Astrocyte (in vitro differentiated cells and primary cell): Measurements from ENCODE around the gene OPCML. TPM values are rescaled to one million over a fixed set of nuclear protein-coding genes. Genes with fewer than 3 reads are reported as not detected.

Source experiments
- DNase-seq: peaks from one replicate; pipeline ENCODE4 v3.0.0-alpha.2; 2010; ENCODE audit warnings: low read depth
- FAIRE-seq: peaks from 2 replicates; lab custom pipeline; 2011; peaks lifted over from hg19 to GRCh38; lab: Jason Lieb, UNC
- H2AFZ ChIP-seq: 2 replicates; pipeline ENCODE4 v1.6.0; 2012; ENCODE audit warnings: low read depth, low read length, inconsistent platforms
- H3K27ac ChIP-seq: 2 replicates; pipeline ENCODE4 v1.5.1; 2011; ENCODE audit warnings: low read depth, low read length, inconsistent platforms
- H3K27me3 ChIP-seq: 2 replicates; pipeline ENCODE4 v1.6.0; 2011; ENCODE audit warnings: low read length, inconsistent platforms; ENCODE audit not compliant: insufficient read depth
- H3K36me3 ChIP-seq: 2 replicates; pipeline ENCODE4 v1.5.1; 2011; ENCODE audit warnings: low read length, inconsistent platforms; ENCODE audit not compliant: insufficient read depth
- H3K4me1 ChIP-seq: 2 replicates; pipeline ENCODE4 v1.5.1; 2011; ENCODE audit warnings: low read length, inconsistent platforms; ENCODE audit not compliant: insufficient read depth
- H3K4me2 ChIP-seq: 2 replicates; pipeline ENCODE4 v1.6.0; 2012; ENCODE audit warnings: low read length, inconsistent platforms
- H3K4me3 ChIP-seq: 2 replicates; pipeline ENCODE4 v1.5.1; 2011; ENCODE audit warnings: low read depth, mild to moderate bottlenecking, low read length, inconsistent platforms; ENCODE audit not compliant: insufficient read depth
- H3K79me2 ChIP-seq: 2 replicates; pipeline ENCODE4 v1.6.0; 2012; ENCODE audit warnings: mild to moderate bottlenecking, low read length, inconsistent platforms; ENCODE audit not compliant: insufficient read depth
- H3K9ac ChIP-seq: 2 replicates; pipeline ENCODE4 v1.6.0; 2012; ENCODE audit warnings: mild to moderate bottlenecking, low read length, inconsistent platforms
- H3K9me3 ChIP-seq: 2 replicates; pipeline ENCODE4 v1.5.1; 2012; ENCODE audit warnings: low read depth, mild to moderate bottlenecking, low read length, inconsistent platforms; ENCODE audit not compliant: insufficient read depth
- H4K20me1 ChIP-seq: 2 replicates; pipeline ENCODE4 v1.6.0; 2012; ENCODE audit warnings: low read length, inconsistent platforms; ENCODE audit not compliant: insufficient read depth
- H3K27ac Mint-ChIP-seq: one replicate; pipeline ENCODE4 v1.8.0; 2021; ENCODE audit warnings: mild to moderate bottlenecking, mixed read lengths; ENCODE audit not compliant: unreplicated experiment
- H3K27me3 Mint-ChIP-seq: one replicate; pipeline ENCODE4 v1.8.0; 2021; ENCODE audit warnings: low read depth, mixed read lengths; ENCODE audit not compliant: unreplicated experiment
- H3K36me3 Mint-ChIP-seq: one replicate; pipeline ENCODE4 v1.8.0; 2021; ENCODE audit warnings: low read depth, mixed read lengths; ENCODE audit not compliant: unreplicated experiment
- H3K4me1 Mint-ChIP-seq: one replicate; pipeline ENCODE4 v1.8.0; 2021; ENCODE audit warnings: low read depth, mixed read lengths; ENCODE audit not compliant: unreplicated experiment
- H3K4me3 Mint-ChIP-seq: one replicate; pipeline ENCODE4 v1.8.0; 2021; ENCODE audit warnings: mild to moderate bottlenecking, moderate library complexity, mixed read lengths; ENCODE audit not compliant: unreplicated experiment
- H3K9me3 Mint-ChIP-seq: one replicate; pipeline ENCODE4 v1.8.0; 2021; ENCODE audit warnings: mild to moderate bottlenecking, mixed read lengths; ENCODE audit not compliant: unreplicated experiment
- CTCF ChIP-seq: IDR thresholded peaks from 2 replicates; pipeline ENCODE4 v1.5.1; 2011; ENCODE audit warnings: low read depth, mild to moderate bottlenecking, inconsistent platforms, low read length, moderate library complexity; ENCODE audit not compliant: insufficient read depth
- EZH2 ChIP-seq: IDR thresholded peaks from 2 replicates; pipeline ENCODE4 v1.6.1; 2012; ENCODE audit warnings: mild to moderate bottlenecking, low read length, inconsistent platforms; ENCODE audit not compliant: insufficient read depth
- total RNA-seq: library from RNA; stranded (reverse); gene quantifications from 2 replicates; pipeline ENCODE4 v1.2.1, GENCODE V29; 2021

OPCML gene
- total RNA-seq, 1 donor from 2014 or later: 7.9 TPM

GRCh38 chr11:132846075-132846474, 686.2 kb downstream of the OPCML start:
- peak overlapping the region; percentile 64 for H3K27ac Mint-ChIP-seq
- no peaks in the 10 kb centered on the region for H3K27me3 Mint-ChIP-seq
- Histone ChIP-seq H3K4me2 (no peak overlapping the region), H3K9ac (no peak overlapping the region), H3K4me1 (peaks cover 12% of the 10 kb centered on the region), H3K79me2 (no peaks in the 10 kb centered on the region), H3K27ac (no peak overlapping the region), H4K20me1 (no peaks in the 10 kb centered on the region), H3K4me3 (no peak overlapping the region), H3K27me3 (no peaks in the 10 kb centered on the region), H3K9me3 (no peaks in the 10 kb centered on the region), H2AFZ (no peak overlapping the region), H3K36me3 (no peaks in the 10 kb centered on the region)
- no peak for FAIRE-seq
- no peak for DNase-seq
- TF ChIP-seq CTCF: no peak
- TF ChIP-seq EZH2: no peak
- peaks cover 46% of the 10 kb centered on the region for H3K4me1 Mint-ChIP-seq
- H3K36me3 Mint-ChIP-seq: peaks cover 3% of the 10 kb centered on the region
- H3K9me3 Mint-ChIP-seq: no peaks in the 10 kb centered on the region
- H3K4me3 Mint-ChIP-seq: no peak overlapping the region

- DNase-seq: peak; percentile 98
- H3K36me3 Mint-ChIP-seq: peaks cover 2% of the 10 kb centered on the region
- Histone ChIP-seq H3K79me2 (no peaks in the 10 kb centered on the region), H4K20me1 (no peaks in the 10 kb centered on the region), H2AFZ (no peak overlapping the region), H3K36me3 (no peaks in the 10 kb centered on the region), H3K4me2 (peak overlapping the region; percentile 71), H3K4me1 (peaks cover 12% of the 10 kb centered on the region), H3K9ac (peak overlapping the region; percentile 20), H3K9me3 (no peaks in the 10 kb centered on the region), H3K27ac (no peak overlapping the region), H3K4me3 (no peak overlapping the region), H3K27me3 (no peaks in the 10 kb centered on the region)
- H3K4me3 Mint-ChIP-seq: no peak overlapping the region
- peaks cover 46% of the 10 kb centered on the region for H3K4me1 Mint-ChIP-seq
- peak overlapping the region; percentile 64 for H3K27ac Mint-ChIP-seq
- no peaks in the 10 kb centered on the region for H3K27me3 Mint-ChIP-seq
- peak; percentile 76 for FAIRE-seq
- H3K9me3 Mint-ChIP-seq: no peaks in the 10 kb centered on the region
- no peak for TF ChIP-seq CTCF
- TF ChIP-seq EZH2: no peak
Measured at GRCh38 chr11:132844956-132845696, 687.2 kb downstream of the OPCML start.

- Histone ChIP-seq H3K27me3 (no peaks in the 10 kb centered on the region), H3K9me3 (no peaks in the 10 kb centered on the region), H4K20me1 (no peaks in the 10 kb centered on the region), H3K9ac (no peak overlapping the region), H3K4me2 (no peak overlapping the region), H3K36me3 (no peaks in the 10 kb centered on the region), H3K27ac (no peak overlapping the region), H3K79me2 (no peaks in the 10 kb centered on the region), H2AFZ (no peak overlapping the region), H3K4me3 (no peak overlapping the region), H3K4me1 (peaks cover 14% of the 10 kb centered on the region)
- Mint-ChIP-seq H3K4me1 (peaks cover 38% of the 10 kb centered on the region), H3K27me3 (no peaks in the 10 kb centered on the region), H3K4me3 (no peak overlapping the region), H3K9me3 (no peaks in the 10 kb centered on the region), H3K27ac (no peak overlapping the region), H3K36me3 (no peaks in the 10 kb centered on the region)
- FAIRE-seq (no peak), DNase-seq (no peak)
- no peak for TF ChIP-seq CTCF
Measured at GRCh38 chr11:132840660-132841059, 691.6 kb downstream of the OPCML start.
